T follicular helper cell (primary cell): ENCODE measurements around the gene PRTFDC1.

Experiments
- DNase-seq: peaks from one replicate; pipeline ENCODE4 v3.0.0-alpha.2; 2020; ENCODE audit warnings: low read depth

Gene PRTFDC1

GRCh38 chr10:24872049-24872789, 80.2 kb downstream of the PRTFDC1 start:
- DNase-seq, result no peak

- DNase-seq, result no peak
Measured at GRCh38 chr10:24871011-24871935, 81.1 kb downstream of the PRTFDC1 start.

GRCh38 chr10:24869354-24870015, 82.9 kb downstream of the PRTFDC1 start:
- DNase-seq, result no peak

GRCh38 chr10:24866604-24867583, 85.5 kb downstream of the PRTFDC1 start:
- no peak for DNase-seq

- DNase-seq, result no peak
Measured at GRCh38 chr10:24865783-24866182, 86.6 kb downstream of the PRTFDC1 start.

GRCh38 chr10:24862589-24862988, 89.8 kb downstream of the PRTFDC1 start:
- DNase-seq, result no peak

GRCh38 chr10:24858288-24859270, 93.8 kb downstream of the PRTFDC1 start:
- DNase-seq, result no peak

- DNase-seq, result no peak
Measured at GRCh38 chr10:24857031-24857725, 95.2 kb downstream of the PRTFDC1 start.

- no peak for DNase-seq
Measured at GRCh38 chr10:24854256-24854655, 98.2 kb downstream of the PRTFDC1 start.

GRCh38 chr10:24853661-24854060, 98.7 kb downstream of the PRTFDC1 start:
- DNase-seq, result no peak

GRCh38 chr10:24851629-24852028, 100.8 kb downstream of the PRTFDC1 start:
- DNase-seq, result no peak

GRCh38 chr10:24850727-24851296, 101.6 kb downstream of the PRTFDC1 start:
- no peak for DNase-seq

GRCh38 chr10:24849501-24850299, 102.7 kb downstream of the PRTFDC1 start:
- no peak for DNase-seq

- DNase-seq, result no peak
Measured at GRCh38 chr10:24849051-24849450, 103.4 kb downstream of the PRTFDC1 start.

- no peak for DNase-seq
Measured at GRCh38 chr10:24848195-24848594, 104.2 kb downstream of the PRTFDC1 start.

- no peak for DNase-seq
Measured at GRCh38 chr10:24847112-24848070, 105.0 kb downstream of the PRTFDC1 start.

- DNase-seq, result no peak
Measured at GRCh38 chr10:24844742-24845141, 107.7 kb downstream of the PRTFDC1 start.
